GM19193 (cell line): Measurements from ENCODE around the gene SLC35G2.

Experiments used
- POLR2A ChIP-seq: IDR thresholded peaks from 4 replicates; pipeline ENCODE4 v1.6.1; 2011; ENCODE audit not compliant: insufficient read depth, insufficient read length; ENCODE audit errors: extremely low read depth

SLC35G2 gene

GRCh38 chr3:136819731-136820679 is 1.1 kb downstream of the SLC35G2 start:
- no peak for TF ChIP-seq POLR2A

GRCh38 chr3:136831461-136831860 is 12.5 kb downstream of the SLC35G2 start:
- no peak for TF ChIP-seq POLR2A

- TF ChIP-seq POLR2A = no peak
These were observed 16.3 kb downstream of the SLC35G2 start for GRCh38 chr3:136835089-136835812.

GRCh38 chr3:136835813-136836510 is 17.0 kb downstream of the SLC35G2 start:
- no peak for TF ChIP-seq POLR2A

GRCh38 chr3:136836511-136837156 is 17.7 kb downstream of the SLC35G2 start:
- TF ChIP-seq POLR2A = no peak

- TF ChIP-seq POLR2A = no peak
These were observed 20.0 kb downstream of the SLC35G2 start for GRCh38 chr3:136838641-136839555.

GRCh38 chr3:136839556-136839931 is 20.6 kb downstream of the SLC35G2 start:
- no peak for TF ChIP-seq POLR2A

- no peak for TF ChIP-seq POLR2A
These were observed 21.3 kb downstream of the SLC35G2 start for GRCh38 chr3:136840252-136840651.

- TF ChIP-seq POLR2A = no peak
These were observed 23.4 kb downstream of the SLC35G2 start for GRCh38 chr3:136842294-136842693.

- no peak for TF ChIP-seq POLR2A
These were observed 25.8 kb downstream of the SLC35G2 start for GRCh38 chr3:136844724-136845123.

- TF ChIP-seq POLR2A = no peak
These were observed 33.3 kb downstream of the SLC35G2 start for GRCh38 chr3:136852180-136852579.

GRCh38 chr3:136856665-136857064 is 37.7 kb downstream of the SLC35G2 start:
- TF ChIP-seq POLR2A = no peak

GRCh38 chr3:136858381-136858780 is 39.5 kb downstream of the SLC35G2 start:
- TF ChIP-seq POLR2A = no peak

GRCh38 chr3:136860541-136860940 is 41.6 kb downstream of the SLC35G2 start:
- TF ChIP-seq POLR2A = no peak
